HG03342 (cell line): ENCODE measurements around the gene TBL1XR1.
"Not testable (repeated sequence)": the region's sequence is repeated elsewhere in the genome, so short reads cannot be mapped to it uniquely, and the experiment has no call there.

Experiments used
- ATAC-seq: cut with Tn5 transposase; IDR thresholded peaks from one replicate; pipeline ENCODE4 v1.9.1; 2021; ENCODE audit warnings: mild to moderate bottlenecking, moderate library complexity; ENCODE audit not compliant: unreplicated experiment

TBL1XR1 gene

GRCh38 chr3:177208781-177209180 is 11.5 kb upstream of the TBL1XR1 start:
- no peak for ATAC-seq

GRCh38 chr3:177208223-177208622 is 10.9 kb upstream of the TBL1XR1 start:
- ATAC-seq = no peak

GRCh38 chr3:177206936-177207335 is 9.7 kb upstream of the TBL1XR1 start:
- no peak for ATAC-seq

GRCh38 chr3:177203689-177204395 is 6.6 kb upstream of the TBL1XR1 start:
- no peak for ATAC-seq

GRCh38 chr3:177203016-177203415 is 5.7 kb upstream of the TBL1XR1 start:
- ATAC-seq = not testable (repeated sequence)

GRCh38 chr3:177201700-177202397 is 4.6 kb upstream of the TBL1XR1 start:
- ATAC-seq = peak; percentile 81

- no peak for ATAC-seq
These were observed 2.0 kb upstream of the TBL1XR1 start for GRCh38 chr3:177199206-177199760.

- peak; percentile 33 for ATAC-seq
These were observed 612 bp upstream of the TBL1XR1 start for GRCh38 chr3:177197727-177198460.

GRCh38 chr3:177196456-177197040 is 734 bp downstream of the TBL1XR1 start:
- ATAC-seq = no peak

- no peak for ATAC-seq
These were observed 1.2 kb downstream of the TBL1XR1 start for GRCh38 chr3:177196008-177196455.

GRCh38 chr3:177195242-177195991 is 1.9 kb downstream of the TBL1XR1 start:
- ATAC-seq = no peak

- ATAC-seq = no peak
These were observed 3.0 kb downstream of the TBL1XR1 start for GRCh38 chr3:177194299-177194698.

- no peak for ATAC-seq
These were observed 3.5 kb downstream of the TBL1XR1 start for GRCh38 chr3:177193688-177194268.

GRCh38 chr3:177193275-177193674 is 4.0 kb downstream of the TBL1XR1 start:
- not testable (repeated sequence) for ATAC-seq

GRCh38 chr3:177190756-177191681 is 6.3 kb downstream of the TBL1XR1 start:
- peak; percentile 36 for ATAC-seq

- ATAC-seq = not testable (repeated sequence)
These were observed 7.1 kb downstream of the TBL1XR1 start for GRCh38 chr3:177190184-177190583.

GRCh38 chr3:177188325-177188724 is 9.0 kb downstream of the TBL1XR1 start:
- ATAC-seq = not testable (repeated sequence)

GRCh38 chr3:177186306-177186705 is 11.0 kb downstream of the TBL1XR1 start:
- no peak for ATAC-seq
